ENCODE results near the gene EIF5A.

- no peak for TF ChIP-seq POLR2A (IDR thresholded peaks at IDR 0.05)
- no peak for TF ChIP-seq CTCF (IDR thresholded peaks at IDR 0.05)
Measured at GRCh38 chr17:7259555-7259889, 47.9 kb upstream of the EIF5A start.
